Measurements from ENCODE around the gene CD276. TPM values are rescaled to one million over a fixed set of nuclear protein-coding genes. Genes with fewer than 3 reads are reported as not detected.

The CD276 gene
- total and polyA plus RNA-seq, 2 donors: 4.2 to 11.3 TPM

- no peaks in the 10 kb centered on the region for H3K4me1 ChIP-seq (ENCODE audit: control insufficient read depth in 2 of 2, insufficient read depth in 2 of 2, low read length in 2 of 2)
- no peak overlapping the region for H3K27ac ChIP-seq (ENCODE audit: low read depth in 1 of 2, low read length in 1 of 2)
- 96% methylated on average over 3 of the region's 3 CpGs for whole genome bisulfite sequencing
These were observed 31.2 kb downstream of the CD276 start for GRCh38 chr15:73715417-73715816.

GRCh38 chr15:73716417-73716816, 32.2 kb downstream of the CD276 start:
- no peaks in the 10 kb centered on the region for H3K9me3 ChIP-seq (ENCODE audit: control insufficient read depth in 2 of 2, insufficient read depth in 1 of 2, low read length in 1 of 2)
- H3K27me3 ChIP-seq (ENCODE audit: control insufficient read depth in 2 of 2, insufficient read depth in 1 of 2, low read length in 1 of 2): peaks cover 0 to 2% of the 10 kb centered on the region in 2 donors
- H3K27ac ChIP-seq (ENCODE audit: low read depth in 1 of 2, low read length in 1 of 2): no peak overlapping the region
- WGBS: 89% methylated on average over 6 of the region's 6 CpGs
- DNase-seq (ENCODE audit: low read depth in 6 of 9, low spot score in 9 of 9): no peak
- no peak overlapping the region for H3K4me3 ChIP-seq (ENCODE audit: low read length in 2 of 2)
- no peaks in the 10 kb centered on the region for H3K4me1 ChIP-seq (ENCODE audit: control insufficient read depth in 2 of 2, insufficient read depth in 2 of 2, low read length in 2 of 2)
- H3K36me3 ChIP-seq (ENCODE audit: control insufficient read depth in 2 of 2, insufficient read depth in 2 of 2, low read length in 1 of 2): no peaks in the 10 kb centered on the region

More at GRCh38 chr15:73715417-73715816, 31.2 kb downstream of the CD276 start:
- DNase-seq (ENCODE audit: low read depth in 6 of 9, low spot score in 9 of 9): no peak
- Histone ChIP-seq H3K4me3 (ENCODE audit: low read length in 2 of 2) (no peak overlapping the region), H3K27me3 (ENCODE audit: control insufficient read depth in 2 of 2, insufficient read depth in 1 of 2, low read length in 1 of 2) (no peaks in the 10 kb centered on the region), H3K9me3 (ENCODE audit: control insufficient read depth in 2 of 2, insufficient read depth in 1 of 2, low read length in 1 of 2) (no peaks in the 10 kb centered on the region), H3K36me3 (ENCODE audit: control insufficient read depth in 2 of 2, insufficient read depth in 2 of 2, low read length in 1 of 2) (no peaks in the 10 kb centered on the region)

GRCh38 chr15:73717206-73717605, 33.0 kb downstream of the CD276 start:
- Histone ChIP-seq H3K4me1 (ENCODE audit: control insufficient read depth in 2 of 2, insufficient read depth in 2 of 2, low read length in 2 of 2) (no peaks in the 10 kb centered on the region), H3K9me3 (ENCODE audit: control insufficient read depth in 2 of 2, insufficient read depth in 1 of 2, low read length in 1 of 2) (no peaks in the 10 kb centered on the region), H3K4me3 (ENCODE audit: low read length in 2 of 2) (no peak overlapping the region), H3K36me3 (ENCODE audit: control insufficient read depth in 2 of 2, insufficient read depth in 2 of 2, low read length in 1 of 2) (no peaks in the 10 kb centered on the region), H3K27me3 (ENCODE audit: control insufficient read depth in 2 of 2, insufficient read depth in 1 of 2, low read length in 1 of 2) (peaks cover 0 to 3% of the 10 kb centered on the region in 2 donors), H3K27ac (ENCODE audit: low read depth in 1 of 2, low read length in 1 of 2) (no peak overlapping the region)
- DNase-seq (ENCODE audit: low read depth in 6 of 9, low spot score in 9 of 9): no peak
- 89% methylated on average over 3 of the region's 3 CpGs for WGBS

GRCh38 chr15:73717802-73718201, 33.6 kb downstream of the CD276 start:
- Histone ChIP-seq H3K9me3 (ENCODE audit: control insufficient read depth in 2 of 2, insufficient read depth in 1 of 2, low read length in 1 of 2) (no peaks in the 10 kb centered on the region), H3K4me3 (ENCODE audit: low read length in 2 of 2) (no peak overlapping the region), H3K4me1 (ENCODE audit: control insufficient read depth in 2 of 2, insufficient read depth in 2 of 2, low read length in 2 of 2) (no peaks in the 10 kb centered on the region), H3K27ac (ENCODE audit: low read depth in 1 of 2, low read length in 1 of 2) (no peak overlapping the region), H3K36me3 (ENCODE audit: control insufficient read depth in 2 of 2, insufficient read depth in 2 of 2, low read length in 1 of 2) (no peaks in the 10 kb centered on the region), H3K27me3 (ENCODE audit: control insufficient read depth in 2 of 2, insufficient read depth in 1 of 2, low read length in 1 of 2) (peaks cover 0 to 3% of the 10 kb centered on the region in 2 donors)
- DNase-seq (ENCODE audit: low read depth in 6 of 9, low spot score in 9 of 9): no peak
- 73% methylated on average over 11 of the region's 11 CpGs for WGBS

- no peak overlapping the region for H3K4me3 ChIP-seq (ENCODE audit: low read length in 2 of 2)
- H3K9me3 ChIP-seq (ENCODE audit: control insufficient read depth in 2 of 2, insufficient read depth in 1 of 2, low read length in 1 of 2): no peaks in the 10 kb centered on the region
- no peak for DNase-seq (ENCODE audit: low read depth in 6 of 9, low spot score in 9 of 9)
- H3K4me1 ChIP-seq (ENCODE audit: control insufficient read depth in 2 of 2, insufficient read depth in 2 of 2, low read length in 2 of 2): no peaks in the 10 kb centered on the region
- H3K27me3 ChIP-seq (ENCODE audit: control insufficient read depth in 2 of 2, insufficient read depth in 1 of 2, low read length in 1 of 2): peaks cover 0 to 3% of the 10 kb centered on the region in 2 donors
- WGBS: 93% methylated on average over 4 of the region's 4 CpGs
- H3K36me3 ChIP-seq (ENCODE audit: control insufficient read depth in 2 of 2, insufficient read depth in 2 of 2, low read length in 1 of 2): no peaks in the 10 kb centered on the region
- H3K27ac ChIP-seq (ENCODE audit: low read depth in 1 of 2, low read length in 1 of 2): no peak overlapping the region
These were observed 34.5 kb downstream of the CD276 start for GRCh38 chr15:73718694-73719093.

- H3K4me1 ChIP-seq (ENCODE audit: control insufficient read depth in 2 of 2, insufficient read depth in 2 of 2, low read length in 2 of 2): no peaks in the 10 kb centered on the region
These were observed 38.2 kb downstream of the CD276 start for GRCh38 chr15:73722425-73722824.

GRCh38 chr15:73723191-73723590, 39.0 kb downstream of the CD276 start:
- no peak for DNase-seq (ENCODE audit: low read depth in 6 of 9, low spot score in 9 of 9)
- Histone ChIP-seq H3K9me3 (ENCODE audit: control insufficient read depth in 2 of 2, insufficient read depth in 1 of 2, low read length in 1 of 2) (no peaks in the 10 kb centered on the region), H3K36me3 (ENCODE audit: control insufficient read depth in 2 of 2, insufficient read depth in 2 of 2, low read length in 1 of 2) (no peaks in the 10 kb centered on the region), H3K27me3 (ENCODE audit: control insufficient read depth in 2 of 2, insufficient read depth in 1 of 2, low read length in 1 of 2) (peaks cover 0 to 5% of the 10 kb centered on the region in 2 donors), H3K27ac (ENCODE audit: low read depth in 1 of 2, low read length in 1 of 2) (no peak overlapping the region), H3K4me1 (ENCODE audit: control insufficient read depth in 2 of 2, insufficient read depth in 2 of 2, low read length in 2 of 2) (no peaks in the 10 kb centered on the region), H3K4me3 (ENCODE audit: low read length in 2 of 2) (no peak overlapping the region)
- 82% methylated on average over 4 of the region's 4 CpGs for WGBS

More at GRCh38 chr15:73722425-73722824, 38.2 kb downstream of the CD276 start:
- WGBS: 97% methylated on average over 3 of the region's 3 CpGs
- H3K27me3 ChIP-seq (ENCODE audit: control insufficient read depth in 2 of 2, insufficient read depth in 1 of 2, low read length in 1 of 2): peaks cover 0 to 5% of the 10 kb centered on the region in 2 donors
- no peak for DNase-seq (ENCODE audit: low read depth in 6 of 9, low spot score in 9 of 9)
- no peak overlapping the region for H3K4me3 ChIP-seq (ENCODE audit: low read length in 2 of 2)
- H3K27ac ChIP-seq (ENCODE audit: low read depth in 1 of 2, low read length in 1 of 2): no peak overlapping the region
- no peaks in the 10 kb centered on the region for H3K9me3 ChIP-seq (ENCODE audit: control insufficient read depth in 2 of 2, insufficient read depth in 1 of 2, low read length in 1 of 2)
- H3K36me3 ChIP-seq (ENCODE audit: control insufficient read depth in 2 of 2, insufficient read depth in 2 of 2, low read length in 1 of 2): no peaks in the 10 kb centered on the region

GRCh38 chr15:73724212-73724611, 40.0 kb downstream of the CD276 start:
- Histone ChIP-seq H3K4me3 (ENCODE audit: low read length in 2 of 2) (no peak overlapping the region), H3K36me3 (ENCODE audit: control insufficient read depth in 2 of 2, insufficient read depth in 2 of 2, low read length in 1 of 2) (no peaks in the 10 kb centered on the region), H3K27ac (ENCODE audit: low read depth in 1 of 2, low read length in 1 of 2) (no peak overlapping the region), H3K4me1 (ENCODE audit: control insufficient read depth in 2 of 2, insufficient read depth in 2 of 2, low read length in 2 of 2) (no peaks in the 10 kb centered on the region), H3K9me3 (ENCODE audit: control insufficient read depth in 2 of 2, insufficient read depth in 1 of 2, low read length in 1 of 2) (no peaks in the 10 kb centered on the region), H3K27me3 (ENCODE audit: control insufficient read depth in 2 of 2, insufficient read depth in 1 of 2, low read length in 1 of 2) (peaks cover 0 to 5% of the 10 kb centered on the region in 2 donors)
- 35% methylated on average over 3 of the region's 3 CpGs for WGBS
- DNase-seq (ENCODE audit: low read depth in 6 of 9, low spot score in 9 of 9): no peak

- Histone ChIP-seq H3K27me3 (ENCODE audit: control insufficient read depth in 2 of 2, insufficient read depth in 1 of 2, low read length in 1 of 2) (peaks cover 0 to 2% of the 10 kb centered on the region in 2 donors), H3K27ac (ENCODE audit: low read depth in 1 of 2, low read length in 1 of 2) (no peak overlapping the region), H3K4me1 (ENCODE audit: control insufficient read depth in 2 of 2, insufficient read depth in 2 of 2, low read length in 2 of 2) (no peaks in the 10 kb centered on the region), H3K9me3 (ENCODE audit: control insufficient read depth in 2 of 2, insufficient read depth in 1 of 2, low read length in 1 of 2) (no peaks in the 10 kb centered on the region), H3K36me3 (ENCODE audit: control insufficient read depth in 2 of 2, insufficient read depth in 2 of 2, low read length in 1 of 2) (no peaks in the 10 kb centered on the region), H3K4me3 (ENCODE audit: low read length in 2 of 2) (no peak overlapping the region)
- 94% methylated on average over 7 of the region's 7 CpGs for WGBS
- no peak for DNase-seq (ENCODE audit: low read depth in 6 of 9, low spot score in 9 of 9)
These were observed 43.3 kb downstream of the CD276 start for GRCh38 chr15:73727330-73727976.

Measured in thymus (tissue), 11 donors.